Measurements from ENCODE around the gene TEAD1.

GRCh38 chr11:12829131-12829530, 154.9 kb downstream of the TEAD1 start:
- TF ChIP-seq CTCF (IDR thresholded peaks at IDR 0.05) (no peak), POLR2A (IDR thresholded peaks at IDR 0.05) (no peak)
